ENCODE results near the gene AP3B1. TPM values are rescaled to one million over a fixed set of nuclear protein-coding genes. Genes with fewer than 3 reads are reported as not detected.

AP3B1 gene
- total and polyA plus RNA-seq, 2 of the 8 experiments (the other 6 are each of a cell fraction or from before 2014, with no cell fraction given), result 45.8 to 48.3 TPM

GRCh38 chr5:78327761-78328510 lies 33.4 kb upstream of the AP3B1 start:
- Histone ChIP-seq H3K4me2 (ENCODE audit: insufficient read depth in 1 of 2, low read depth in 2 of 2, low read length in 2 of 2) (no peak overlapping the region), H2AFZ (ENCODE audit: low read length) (no peak overlapping the region)
- 89% methylated on average over 6 of the region's 6 CpGs; no CpG with 5 or more reads in 1 of the 2 experiments for WGBS, 2 experiments (ENCODE audit: extremely low coverage in 1 of 2, insufficient coverage in 1 of 2, insufficient read length in 1 of 2, insufficient replicate concordance in 2 of 2, low coverage in 1 of 2, low lambda C conversion rate in 2 of 2, missing lambda C conversion rate in 1 of 2)
- TF ChIP-seq KDM5A (IDR thresholded peaks at IDR 0.05; ENCODE audit: low read length) (no peak), CREB1 (IDR thresholded peaks at IDR 0.05) (no peak), SP4 (IDR thresholded peaks at IDR 0.05; ENCODE audit: low read length) (no peak), RBBP5 (IDR thresholded peaks at IDR 0.05; ENCODE audit: borderline replicate concordance, low read depth, low read length) (no peak), KDM1A (IDR thresholded peaks at IDR 0.05; ENCODE audit: borderline replicate concordance, low read length) (no peak), CBX5 (IDR thresholded peaks at IDR 0.05; ENCODE audit: low read depth, low read length) (no peak), SUZ12 (IDR thresholded peaks at IDR 0.05; ENCODE audit: low read length) (no peak), TAF1 (IDR thresholded peaks at IDR 0.05; ENCODE audit: low read depth, low read length) (no peak), SP1 (IDR thresholded peaks at IDR 0.05; ENCODE audit: low read depth, low read length) (no peak), BRCA1 (IDR thresholded peaks at IDR 0.05; ENCODE audit: low read depth, low read length) (no peak), TBP (IDR thresholded peaks at IDR 0.05; ENCODE audit: low read depth, low read length) (no peak), CHD1 (IDR thresholded peaks at IDR 0.05; ENCODE audit: low read depth, low read length) (no peak), RXRA (IDR thresholded peaks at IDR 0.05; ENCODE audit: insufficient read depth, low read depth, low read length) (no peak), JUN (IDR thresholded peaks at IDR 0.05; ENCODE audit: low read depth, low read length) (no peak), SIRT6 (IDR thresholded peaks at IDR 0.05; ENCODE audit: low read length) (no peak)

More at GRCh38 chr5:78327761-78328510, 33.4 kb upstream of the AP3B1 start:
- H2BK120ac ChIP-seq (replicated peaks; ENCODE audit: low read depth, low read length), result peak overlapping the region; percentile 8
- no peak overlapping the region for H2BK12ac ChIP-seq (ENCODE audit: low read depth, low read length)
- H4K91ac ChIP-seq (replicated peaks; ENCODE audit: insufficient read length, low read length), result no peak overlapping the region
- FAIRE-seq (no peak), DNase-seq (ENCODE audit: low read depth in 1 of 2, low spot score in 2 of 2) (no peak)
- H3K4me3 ChIP-seq (ENCODE audit: extremely low read depth in 1 of 4, insufficient read depth in 2 of 4, low read depth in 3 of 4, low read length in 4 of 4), result no peak overlapping the region
- no peak overlapping the region for H3K23ac ChIP-seq (ENCODE audit: insufficient read length)
- H3K18ac ChIP-seq (ENCODE audit: extremely low read depth, low read length), result peak overlapping the region; percentile 51; the same call in 1 of the 2 replicates
- H4K8ac ChIP-seq (ENCODE audit: extremely low read depth, insufficient read depth, low read length), result no peak overlapping the region
- H3K4me1 ChIP-seq (replicated peaks in 1 of 4; ENCODE audit: control insufficient read depth in 3 of 4, insufficient read depth in 4 of 4, low read length in 3 of 4), result peaks cover 0 to 6% (median 2%) of the 10 kb centered on the region in 4 experiments; a peak in 2 of 7 replicates
- CTCF ChIA-PET (ENCODE audit: partially characterized antibody), result interaction anchor here (0.7 kb wide), 1 partner anchor 317 kb away, joined by 4 read pairs; no protein-coding TSS in a partner anchor
- no peaks in the 10 kb centered on the region for H3K9me3 ChIP-seq (ENCODE audit: insufficient read depth in 2 of 2, low read depth in 1 of 2, low read length in 1 of 2)
- H2BK20ac ChIP-seq (ENCODE audit: low read length), result no peak overlapping the region
- H4K5ac ChIP-seq (ENCODE audit: insufficient read length, low read depth, low read length), result no peak overlapping the region
- no peak overlapping the region for H3K27ac ChIP-seq (ENCODE audit: low read depth, low read length)
- peaks cover 0 to 2% (median 0%) of the 10 kb centered on the region in 4 experiments; a peak in 1 of 7 replicates for H3K27me3 ChIP-seq (replicated peaks in 1 of 4; ENCODE audit: control insufficient read depth in 3 of 4, extremely low read depth in 1 of 4, insufficient read depth in 3 of 4, low read length in 3 of 4)
- no peaks in the 10 kb centered on the region; the same call in 1 of the 2 replicates for H3K23me2 ChIP-seq (ENCODE audit: low read depth, low read length)
- no peaks in the 10 kb centered on the region for H3K79me1 ChIP-seq (ENCODE audit: low read depth, low read length)
- H2AK5ac ChIP-seq (ENCODE audit: low read depth, low read length), result no peak overlapping the region
- no peak overlapping the region for H3K4ac ChIP-seq (replicated peaks; ENCODE audit: insufficient read length, low read depth, low read length)
- no peaks in the 10 kb centered on the region for H3K79me2 ChIP-seq (ENCODE audit: control insufficient read depth in 1 of 2, insufficient read depth in 2 of 2, low read length in 2 of 2)
- H3K9ac ChIP-seq (replicated peaks in 1 of 4; ENCODE audit: extremely low read depth in 1 of 4, low read depth in 3 of 4, low read length in 3 of 4), result no peak overlapping the region
- no peaks in the 10 kb centered on the region for H4K20me1 ChIP-seq (replicated peaks in 1 of 2; ENCODE audit: control insufficient read depth in 1 of 2, insufficient read depth in 2 of 2, low read length in 2 of 2)
- no peaks in the 10 kb centered on the region for H3K36me3 ChIP-seq (ENCODE audit: control insufficient read depth in 2 of 4, insufficient read depth in 4 of 4, low read length in 3 of 4)
- no peak overlapping the region for H2BK15ac ChIP-seq (ENCODE audit: low read length)
- POLR2A ChIA-PET (ENCODE audit: partially characterized antibody), result no interaction called here
- no peak overlapping the region for H3K14ac ChIP-seq (ENCODE audit: insufficient read length)
- H2BK5ac ChIP-seq (ENCODE audit: low read depth, low read length), result no peak overlapping the region
- H3K56ac ChIP-seq (replicated peaks; ENCODE audit: insufficient read length, low read depth, low read length), result no peak overlapping the region

Measured in H1 (cell line).